SK-N-SH (cell line): ENCODE results near the gene CENPF. TPM values are rescaled to one million over a fixed set of nuclear protein-coding genes. Genes with fewer than 3 reads are reported as not detected.

ENCODE experiments used
- CTCF ChIA-PET: fragments of 300-600, 350-600 bp; formaldehyde crosslinking; extraction: SDS; loops from one replicate; lab custom pipeline; 2021; lab: Yijun Ruan, JAX
- POLR2A ChIA-PET: fragments of 350-600 bp; sonication (Branson Sonifier 250); formaldehyde crosslinking; extraction: SDS; loops from one replicate; lab custom pipeline; 2020; ENCODE audit warnings: antibody characterized with exemption, inconsistent platforms; lab: Yijun Ruan, JAX
- DNase-seq: peaks from one replicate; pipeline ENCODE4 v3.0.0; 2012
- H2AFZ ChIP-seq: fragments of 200-600 bp; sonication (generic); 2 replicates; pipeline ENCODE4 v1.8.1; 2016; ENCODE audit warnings: antibody characterized with exemption, mild to moderate bottlenecking, low read depth
- H3F3A ChIP-seq: fragments of 200-600 bp; sonication (generic); replicated peaks from 2 replicates; pipeline ENCODE3; 2016; ENCODE audit warnings: antibody characterized with exemption, mild to moderate bottlenecking; ENCODE audit not compliant: insufficient read depth
- H3K27ac ChIP-seq, 2 experiments: fragments of 200-500 bp in 1 of 2; fragments of 200-600 bp in 1 of 2; sonication (Bioruptor generic) in 1 of 2; sonication (generic), shearing (Covaris generic) in 1 of 2; 2 replicates each; pipeline versions ENCODE4 v1.5.1 to v1.6.1; 2014 to 2016; ENCODE audit warnings: low read depth in 2 of 2, inconsistent platforms in 1 of 2, low read length in 1 of 2, mild to moderate bottlenecking in 1 of 2, mixed read lengths in 1 of 2
- H3K27me3 ChIP-seq: fragments of 200-600 bp; sonication (generic), shearing (Covaris generic); 2 replicates; pipeline ENCODE4 v1.6.1; 2016; ENCODE audit warnings: mixed run types; ENCODE audit not compliant: insufficient read depth
- H3K36me3 ChIP-seq, 2 experiments: fragments of 200-500 bp in 1 of 2; fragments of 200-600 bp in 1 of 2; sonication (Bioruptor generic) in 1 of 2; sonication (generic) in 1 of 2; replicated peaks in 1 of 2; 2 replicates each; pipeline versions ENCODE3 to v1.5.1; 2014 to 2016; ENCODE audit warnings: low read length in 1 of 2, mild to moderate bottlenecking in 1 of 2; ENCODE audit not compliant: insufficient read depth in 2 of 2, control insufficient read depth in 1 of 2
- H3K4me1 ChIP-seq, 2 experiments: fragments of 200-500 bp in 1 of 2; fragments of 200-600 bp in 1 of 2; sonication (Bioruptor generic) in 1 of 2; sonication (generic), shearing (Covaris generic) in 1 of 2; 2 replicates each; pipeline versions ENCODE4 v1.5.1 to v1.6.1; 2014 to 2016; ENCODE audit warnings: low read depth in 1 of 2, low read length in 1 of 2, mixed run types in 1 of 2; ENCODE audit not compliant: insufficient read depth in 2 of 2, control insufficient read depth in 1 of 2
- H3K4me2 ChIP-seq: fragments of 200-600 bp; sonication (generic), shearing (Covaris generic); 2 replicates; pipeline ENCODE4 v1.6.1; 2017; ENCODE audit warnings: mixed run types
- H3K4me3 ChIP-seq, 2 experiments: fragments of 200-500 bp in 1 of 2; fragments of 200-600 bp in 1 of 2; sonication (Bioruptor generic) in 1 of 2; sonication (generic), shearing (Covaris generic) in 1 of 2; 2 replicates each; pipeline versions ENCODE4 v1.5.1 to v1.8.1; 2014 to 2016; ENCODE audit warnings: low read depth in 2 of 2, inconsistent platforms in 1 of 2, low read length in 1 of 2, mild to moderate bottlenecking in 1 of 2, mixed read lengths in 1 of 2, moderate library complexity in 1 of 2
- H3K79me2 ChIP-seq: fragments of 200-600 bp; sonication (generic); 2 replicates; pipeline ENCODE4 v1.8.1; 2017; ENCODE audit warnings: mild to moderate bottlenecking; ENCODE audit not compliant: insufficient read depth
- H3K9ac ChIP-seq: fragments of 200-600 bp; sonication (generic); 2 replicates; pipeline ENCODE4 v1.6.1; 2017; ENCODE audit warnings: mixed run types
- H3K9me2 ChIP-seq: fragments of 200-600 bp; sonication (generic); 2 replicates; pipeline ENCODE4 v1.6.1; 2017; ENCODE audit warnings: mixed run types
- H3K9me3 ChIP-seq: fragments of 200-600 bp; sonication (generic); 2 replicates; pipeline ENCODE4 v1.6.1; 2017; ENCODE audit warnings: mixed run types, mild to moderate bottlenecking, moderate library complexity
- H4K20me1 ChIP-seq: fragments of 200-600 bp; sonication (generic); 2 replicates; pipeline ENCODE4 v1.6.1; 2017; ENCODE audit warnings: mild to moderate bottlenecking, mixed run types; ENCODE audit not compliant: insufficient read depth
- ELF1 ChIP-seq: IDR thresholded peaks from 2 replicates; pipeline ENCODE4 v1.4.0; 2012
- EP300 ChIP-seq, 2 experiments: IDR thresholded peaks; 2 replicates each; pipeline versions ENCODE4 v1.4.0 to v1.6.1; 2012; ENCODE audit warnings: borderline replicate concordance in 1 of 2, low read depth in 1 of 2, low read length in 1 of 2
- GABPA ChIP-seq: IDR thresholded peaks from 2 replicates; pipeline ENCODE4 v1.4.0; 2012; ENCODE audit warnings: low read depth, mild to moderate bottlenecking
- MXI1 ChIP-seq: IDR thresholded peaks from 2 replicates; pipeline ENCODE4 v1.6.1; 2012; ENCODE audit warnings: mild to moderate bottlenecking, low read depth, low read length, improper control_type of control experiment
- NFIC ChIP-seq: IDR thresholded peaks from 2 replicates; pipeline ENCODE4 v1.4.0; 2012; ENCODE audit warnings: borderline replicate concordance
- NRF1 ChIP-seq: IDR thresholded peaks from 2 replicates; pipeline ENCODE4 v1.6.1; 2012; ENCODE audit warnings: low read depth, mild to moderate bottlenecking, low read length
- POLR2AphosphoS5 ChIP-seq: IDR thresholded peaks from 2 replicates; pipeline ENCODE4 v1.6.1; 2012; ENCODE audit warnings: low read depth, low read length
- RAD21 ChIP-seq: IDR thresholded peaks from 2 replicates; pipeline ENCODE4 v1.6.1; 2012; ENCODE audit warnings: mild to moderate bottlenecking, low read length
- RFX5 ChIP-seq: IDR thresholded peaks from 2 replicates; pipeline ENCODE4 v1.6.1; 2012; ENCODE audit warnings: mild to moderate bottlenecking, improper control_type of control experiment, low read length
- SIN3A ChIP-seq: IDR thresholded peaks from 2 replicates; pipeline ENCODE4 v1.6.1; 2012; ENCODE audit warnings: low read depth, mild to moderate bottlenecking, low read length, moderate library complexity, borderline replicate concordance
- TEAD4 ChIP-seq: IDR thresholded peaks from 2 replicates; pipeline ENCODE4 v1.4.0; 2012; ENCODE audit warnings: mild to moderate bottlenecking, borderline replicate concordance; ENCODE audit not compliant: insufficient read depth
- YY1 ChIP-seq: IDR thresholded peaks from 2 replicates; pipeline ENCODE4 v1.4.0; 2012; ENCODE audit warnings: low read depth, mild to moderate bottlenecking
- WGBS: methylation state at CpG from one replicate; pipeline ENCODE4 v1.1.6; 2017; ENCODE audit warnings: low lambda C conversion rate; 5-methylcytosine and 5-hydroxymethylcytosine counted together
- polyA plus RNA-seq, 3 experiments: library from polyadenylated mRNA; depleted of rRNA; stranded (reverse); fragments of >200 nt; gene quantifications; 2 replicates each; pipeline ENCODE4 v1.2.3, GENCODE V29; 2012
- TF ChIP-seq, protein P1 (sequence below): fragments of 200-600 bp; sonication (generic); IDR thresholded peaks from 2 replicates; pipeline ENCODE4 v1.6.1; 2017; ENCODE audit warnings: antibody characterized with exemption, mild to moderate bottlenecking, moderate library complexity
- TF ChIP-seq, protein P2 (sequence below): fragments of 150-350 bp; IDR thresholded peaks from 2 replicates; pipeline ENCODE4 v1.6.1; 2016; ENCODE audit warnings: mild to moderate bottlenecking, low read depth, low read length
- TF ChIP-seq, protein P3 (sequence below): IDR thresholded peaks from 2 replicates; pipeline ENCODE4 v1.6.1; 2012; ENCODE audit warnings: mild to moderate bottlenecking, low read depth, low read length, moderate library complexity
- TF ChIP-seq, protein P4 (sequence below): IDR thresholded peaks from 2 replicates; pipeline ENCODE4 v1.4.0; 2012; ENCODE audit warnings: low read depth

CENPF gene
- polyA plus RNA-seq, 1 of the 3 experiments (the other 2 are of a cell fraction): 14.5 TPM

DNA sequence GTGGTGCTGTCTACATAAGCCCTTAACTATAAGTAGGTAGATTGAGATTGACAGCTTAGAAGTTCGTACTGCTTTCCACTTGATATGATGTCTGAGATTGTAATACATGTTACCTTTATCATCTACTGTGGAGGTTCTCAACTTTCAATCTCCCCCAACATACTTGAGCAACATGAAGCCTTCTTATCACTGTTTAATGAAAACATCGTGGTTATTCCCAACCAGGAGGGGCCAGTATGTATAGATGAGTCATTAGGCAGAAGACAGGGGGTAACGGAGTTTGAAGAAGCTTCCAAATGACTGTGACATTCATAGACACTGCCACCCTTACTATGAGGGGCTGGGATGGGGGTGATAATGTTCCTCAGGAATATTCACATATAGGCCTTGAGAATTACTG is 36.0 kb downstream of the CENPF start:
- Histone ChIP-seq H3K9me3 (no peaks in the 10 kb centered on the region), H2AFZ (no peak overlapping the region), H4K20me1 (no peaks in the 10 kb centered on the region), H3K4me2 (no peak overlapping the region), H3K9me2 (no peaks in the 10 kb centered on the region), H3K9ac (no peak overlapping the region), H3K36me3 (peaks cover 49 to 87% of the 10 kb centered on the region in 2 experiments), H3F3A (no peaks in the 10 kb centered on the region), H3K79me2 (peaks cover 4% of the 10 kb centered on the region; the same call in 1 of the 2 replicates), H3K27me3 (no peaks in the 10 kb centered on the region), H3K27ac (no peak overlapping the region), H3K4me3 (no peak overlapping the region), H3K4me1 (peaks cover 2 to 9% of the 10 kb centered on the region in 2 experiments; a peak in 3 of 4 replicates)
- WGBS: 96% methylated on average over 3 of the region's 3 CpGs
- POLR2A ChIA-PET: no interaction called here
- DNase-seq: no peak
- CTCF ChIA-PET: interaction anchor here (0.6 to 6.4 kb wide), 12 partner anchors 9 to 887 kb away, joined by 3 to 77 read pairs (median 5); no protein-coding TSS in a partner anchor
- TF ChIP-seq EP300 (IDR thresholded peaks at IDR 0.05; ENCODE audit: borderline replicate concordance in 1 of 2, low read depth in 1 of 2, low read length in 1 of 2): no peak
- no peak for TF ChIP-seq SIN3A
- TF ChIP-seq POLR2AphosphoS5: no peak
- TF ChIP-seq YY1: no peak
- no peak for TF ChIP-seq RFX5
- TF ChIP-seq RAD21: no peak
- TF ChIP-seq, protein P1, sequence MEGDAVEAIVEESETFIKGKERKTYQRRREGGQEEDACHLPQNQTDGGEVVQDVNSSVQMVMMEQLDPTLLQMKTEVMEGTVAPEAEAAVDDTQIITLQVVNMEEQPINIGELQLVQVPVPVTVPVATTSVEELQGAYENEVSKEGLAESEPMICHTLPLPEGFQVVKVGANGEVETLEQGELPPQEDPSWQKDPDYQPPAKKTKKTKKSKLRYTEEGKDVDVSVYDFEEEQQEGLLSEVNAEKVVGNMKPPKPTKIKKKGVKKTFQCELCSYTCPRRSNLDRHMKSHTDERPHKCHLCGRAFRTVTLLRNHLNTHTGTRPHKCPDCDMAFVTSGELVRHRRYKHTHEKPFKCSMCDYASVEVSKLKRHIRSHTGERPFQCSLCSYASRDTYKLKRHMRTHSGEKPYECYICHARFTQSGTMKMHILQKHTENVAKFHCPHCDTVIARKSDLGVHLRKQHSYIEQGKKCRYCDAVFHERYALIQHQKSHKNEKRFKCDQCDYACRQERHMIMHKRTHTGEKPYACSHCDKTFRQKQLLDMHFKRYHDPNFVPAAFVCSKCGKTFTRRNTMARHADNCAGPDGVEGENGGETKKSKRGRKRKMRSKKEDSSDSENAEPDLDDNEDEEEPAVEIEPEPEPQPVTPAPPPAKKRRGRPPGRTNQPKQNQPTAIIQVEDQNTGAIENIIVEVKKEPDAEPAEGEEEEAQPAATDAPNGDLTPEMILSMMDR: no peak
- no peak for TF ChIP-seq TEAD4
- TF ChIP-seq GABPA: no peak
- TF ChIP-seq, protein P2, sequence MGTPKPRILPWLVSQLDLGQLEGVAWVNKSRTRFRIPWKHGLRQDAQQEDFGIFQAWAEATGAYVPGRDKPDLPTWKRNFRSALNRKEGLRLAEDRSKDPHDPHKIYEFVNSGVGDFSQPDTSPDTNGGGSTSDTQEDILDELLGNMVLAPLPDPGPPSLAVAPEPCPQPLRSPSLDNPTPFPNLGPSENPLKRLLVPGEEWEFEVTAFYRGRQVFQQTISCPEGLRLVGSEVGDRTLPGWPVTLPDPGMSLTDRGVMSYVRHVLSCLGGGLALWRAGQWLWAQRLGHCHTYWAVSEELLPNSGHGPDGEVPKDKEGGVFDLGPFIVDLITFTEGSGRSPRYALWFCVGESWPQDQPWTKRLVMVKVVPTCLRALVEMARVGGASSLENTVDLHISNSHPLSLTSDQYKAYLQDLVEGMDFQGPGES: no peak

DNA sequence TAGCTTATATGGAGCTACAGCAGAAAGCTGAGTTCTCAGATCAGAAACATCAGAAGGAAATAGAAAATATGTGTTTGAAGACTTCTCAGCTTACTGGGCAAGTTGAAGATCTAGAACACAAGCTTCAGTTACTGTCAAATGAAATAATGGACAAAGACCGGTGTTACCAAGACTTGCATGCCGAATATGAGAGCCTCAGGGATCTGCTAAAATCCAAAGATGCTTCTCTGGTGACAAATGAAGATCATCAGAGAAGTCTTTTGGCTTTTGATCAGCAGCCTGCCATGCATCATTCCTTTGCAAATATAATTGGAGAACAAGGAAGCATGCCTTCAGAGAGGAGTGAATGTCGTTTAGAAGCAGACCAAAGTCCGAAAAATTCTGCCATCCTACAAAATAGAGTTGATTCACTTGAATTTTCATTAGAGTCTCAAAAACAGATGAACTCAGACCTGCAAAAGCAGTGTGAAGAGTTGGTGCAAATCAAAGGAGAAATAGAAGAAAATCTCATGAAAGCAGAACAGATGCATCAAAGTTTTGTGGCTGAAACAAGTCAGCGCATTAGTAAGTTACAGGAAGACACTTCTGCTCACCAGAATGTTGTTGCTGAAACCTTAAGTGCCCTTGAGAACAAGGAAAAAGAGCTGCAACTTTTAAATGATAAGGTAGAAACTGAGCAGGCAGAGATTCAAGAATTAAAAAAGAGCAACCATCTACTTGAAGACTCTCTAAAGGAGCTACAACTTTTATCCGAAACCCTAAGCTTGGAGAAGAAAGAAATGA is 37.6 kb downstream of the CENPF start:
- Histone ChIP-seq H3K27me3 (no peaks in the 10 kb centered on the region), H3K27ac (no peak overlapping the region), H3K4me1 (peaks cover 2 to 9% of the 10 kb centered on the region in 2 experiments; a peak in 3 of 4 replicates), H3K9me2 (no peaks in the 10 kb centered on the region), H3K9ac (no peak overlapping the region), H3K9me3 (no peaks in the 10 kb centered on the region), H3K4me3 (no peak overlapping the region), H3K4me2 (no peak overlapping the region), H2AFZ (no peak overlapping the region), H3F3A (no peaks in the 10 kb centered on the region), H3K79me2 (peaks cover 8% of the 10 kb centered on the region; the same call in 1 of the 2 replicates), H4K20me1 (no peaks in the 10 kb centered on the region), H3K36me3 (peaks cover 54 to 88% of the 10 kb centered on the region in 2 experiments)
- TF ChIP-seq ELF1 (no peak), NFIC (no peak), RFX5 (no peak), MXI1 (no peak), NRF1 (no peak)
- TF ChIP-seq, protein P2: no peak
- TF ChIP-seq, protein P3, sequence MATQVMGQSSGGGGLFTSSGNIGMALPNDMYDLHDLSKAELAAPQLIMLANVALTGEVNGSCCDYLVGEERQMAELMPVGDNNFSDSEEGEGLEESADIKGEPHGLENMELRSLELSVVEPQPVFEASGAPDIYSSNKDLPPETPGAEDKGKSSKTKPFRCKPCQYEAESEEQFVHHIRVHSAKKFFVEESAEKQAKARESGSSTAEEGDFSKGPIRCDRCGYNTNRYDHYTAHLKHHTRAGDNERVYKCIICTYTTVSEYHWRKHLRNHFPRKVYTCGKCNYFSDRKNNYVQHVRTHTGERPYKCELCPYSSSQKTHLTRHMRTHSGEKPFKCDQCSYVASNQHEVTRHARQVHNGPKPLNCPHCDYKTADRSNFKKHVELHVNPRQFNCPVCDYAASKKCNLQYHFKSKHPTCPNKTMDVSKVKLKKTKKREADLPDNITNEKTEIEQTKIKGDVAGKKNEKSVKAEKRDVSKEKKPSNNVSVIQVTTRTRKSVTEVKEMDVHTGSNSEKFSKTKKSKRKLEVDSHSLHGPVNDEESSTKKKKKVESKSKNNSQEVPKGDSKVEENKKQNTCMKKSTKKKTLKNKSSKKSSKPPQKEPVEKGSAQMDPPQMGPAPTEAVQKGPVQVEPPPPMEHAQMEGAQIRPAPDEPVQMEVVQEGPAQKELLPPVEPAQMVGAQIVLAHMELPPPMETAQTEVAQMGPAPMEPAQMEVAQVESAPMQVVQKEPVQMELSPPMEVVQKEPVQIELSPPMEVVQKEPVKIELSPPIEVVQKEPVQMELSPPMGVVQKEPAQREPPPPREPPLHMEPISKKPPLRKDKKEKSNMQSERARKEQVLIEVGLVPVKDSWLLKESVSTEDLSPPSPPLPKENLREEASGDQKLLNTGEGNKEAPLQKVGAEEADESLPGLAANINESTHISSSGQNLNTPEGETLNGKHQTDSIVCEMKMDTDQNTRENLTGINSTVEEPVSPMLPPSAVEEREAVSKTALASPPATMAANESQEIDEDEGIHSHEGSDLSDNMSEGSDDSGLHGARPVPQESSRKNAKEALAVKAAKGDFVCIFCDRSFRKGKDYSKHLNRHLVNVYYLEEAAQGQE: no peak
- TF ChIP-seq, protein P4, sequence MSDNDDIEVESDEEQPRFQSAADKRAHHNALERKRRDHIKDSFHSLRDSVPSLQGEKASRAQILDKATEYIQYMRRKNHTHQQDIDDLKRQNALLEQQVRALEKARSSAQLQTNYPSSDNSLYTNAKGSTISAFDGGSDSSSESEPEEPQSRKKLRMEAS: no peak
- 94% methylated on average over 6 of the region's 6 CpGs for WGBS
- no peak for DNase-seq
- CTCF ChIA-PET: interaction anchor here (1.2 to 6.4 kb wide), 3 partner anchors 8 to 313 kb away, joined by 4 to 77 read pairs (median 6); no protein-coding TSS in a partner anchor
- POLR2A ChIA-PET: no interaction called here
